Activated CD4-positive, alpha-beta T cell treated with anti-CD3 and anti-CD28 coated beads for 36 hours (primary cell): ENCODE measurements around the gene KNDC1. TPM values are rescaled to one million over a fixed set of nuclear protein-coding genes. Genes with fewer than 3 reads are reported as not detected.
"Not testable (repeated sequence)": the region's sequence is repeated elsewhere in the genome, so short reads cannot be mapped to it uniquely, and the experiment has no call there.

Experiments used
- ATAC-seq: fragments of 200-7000 bp; cut with Tn5 transposase; one replicate; pipeline ENCODE4 v1.10.0; 2021; ENCODE audit warnings: mild to moderate bottlenecking, moderate library complexity
- CTCF ChIA-PET: fragments of 350-600 bp; sonication (Branson Sonifier 250); formaldehyde crosslinking; loops from one replicate; lab custom pipeline; 2021; ENCODE audit warnings: antibody characterized with exemption; lab: Charles Lee
- POLR2A ChIA-PET: fragments of 350-600 bp; sonication (Branson Sonifier 250); formaldehyde crosslinking; loops from one replicate; lab custom pipeline; 2021; ENCODE audit warnings: antibody characterized with exemption, inconsistent platforms; lab: Charles Lee
- DNase-seq: peaks from one replicate; pipeline ENCODE4 v3.0.0-alpha.2; 2020
- H3K27ac Mint-ChIP-seq: one replicate; pipeline ENCODE4 v1.8.0; 2021; ENCODE audit warnings: mixed read lengths
- H3K27me3 Mint-ChIP-seq: one replicate; pipeline ENCODE4 v1.8.0; 2021; ENCODE audit warnings: mixed read lengths
- H3K36me3 Mint-ChIP-seq: one replicate; pipeline ENCODE4 v1.8.0; 2021; ENCODE audit warnings: low read depth, mixed read lengths
- H3K4me1 Mint-ChIP-seq: one replicate; pipeline ENCODE4 v1.8.0; 2021; ENCODE audit warnings: mixed read lengths
- H3K4me3 Mint-ChIP-seq: one replicate; pipeline ENCODE4 v1.8.0; 2021; ENCODE audit warnings: mild to moderate bottlenecking, moderate library complexity, mixed read lengths
- H3K9me3 Mint-ChIP-seq: one replicate; pipeline ENCODE4 v1.8.0; 2021; ENCODE audit warnings: low read depth, mixed read lengths
- intact Hi-C, 2 experiments: fragments of 100-400 bp; cut with DNase I in 1 of 2; cut with micrococcal nuclease in 1 of 2; formaldehyde crosslinking; loops; one replicate each; pipeline versions ENCODE4 v1.14.2 to v1.15.1; 2022 to 2024; cut with DNase I, micrococcal nuclease
- total RNA-seq, 2 experiments: library from RNA; stranded (reverse); gene quantifications; one replicate each; pipeline ENCODE4 v1.2.3, GENCODE V29; 2021

Gene KNDC1
- total RNA-seq, 2 experiments from 2014 or later, result not detected

GRCh38 chr10:133134411-133135115 lies 25.5 kb upstream of the KNDC1 start:
- ChIA-PET POLR2A (no interaction called here), CTCF (no interaction called here)
- Mint-ChIP-seq H3K4me3 (no peak overlapping the region), H3K27ac (no peak overlapping the region), H3K36me3 (no peaks in the 10 kb centered on the region), H3K27me3 (no peaks in the 10 kb centered on the region), H3K9me3 (no peaks in the 10 kb centered on the region), H3K4me1 (no peaks in the 10 kb centered on the region)
- ATAC-seq (peak; percentile 12), DNase-seq (no peak)
- intact Hi-C loops, result no loop called here

- H3K27ac Mint-ChIP-seq, result no peak overlapping the region
- no peaks in the 10 kb centered on the region for H3K9me3 Mint-ChIP-seq
- ATAC-seq (no peak), DNase-seq (no peak)
- no peaks in the 10 kb centered on the region for H3K27me3 Mint-ChIP-seq
- POLR2A ChIA-PET, result no interaction called here
- no peaks in the 10 kb centered on the region for H3K4me1 Mint-ChIP-seq
- no peaks in the 10 kb centered on the region for H3K36me3 Mint-ChIP-seq
- intact Hi-C loops, result no loop called here
- CTCF ChIA-PET, result no interaction called here
- H3K4me3 Mint-ChIP-seq, result no peak overlapping the region
Observed at GRCh38 chr10:133135116-133135465, 24.9 kb upstream of the KNDC1 start.

GRCh38 chr10:133137486-133138145 lies 22.4 kb upstream of the KNDC1 start:
- DNase-seq, H3K9me3 Mint-ChIP-seq, POLR2A ChIA-PET, ATAC-seq, H3K27ac Mint-ChIP-seq, H3K4me1 Mint-ChIP-seq, CTCF ChIA-PET, H3K27me3 Mint-ChIP-seq, intact Hi-C loops, H3K4me3 Mint-ChIP-seq, H3K36me3 Mint-ChIP-seq: not testable (repeated sequence)

- no peak for DNase-seq
- Mint-ChIP-seq H3K27ac (no peak overlapping the region), H3K27me3 (peaks cover 4% of the 10 kb centered on the region), H3K4me1 (peaks cover 7% of the 10 kb centered on the region), H3K4me3 (no peak overlapping the region), H3K9me3 (no peaks in the 10 kb centered on the region), H3K36me3 (no peaks in the 10 kb centered on the region)
- no peak for ATAC-seq
- ChIA-PET POLR2A (no interaction called here), CTCF (no interaction called here)
- intact Hi-C loops, result loop anchor here (5.0 kb wide), 2 partner anchors 88 to 197 kb away; partner anchors contain the start of gene CFAP46 (in 1 of the 2)
Observed at GRCh38 chr10:133139551-133140065, 20.4 kb upstream of the KNDC1 start.

GRCh38 chr10:133140417-133141143 lies 19.4 kb upstream of the KNDC1 start:
- intact Hi-C loops, result loop anchor here (5.0 kb wide), 2 partner anchors 87 to 198 kb away; partner anchors contain the start of gene CFAP46 (in 1 of the 2)
- Mint-ChIP-seq H3K4me1 (peaks cover 7% of the 10 kb centered on the region), H3K9me3 (no peaks in the 10 kb centered on the region), H3K27ac (no peak overlapping the region), H3K4me3 (no peak overlapping the region), H3K36me3 (no peaks in the 10 kb centered on the region), H3K27me3 (peaks cover 11% of the 10 kb centered on the region)
- no peak for ATAC-seq
- DNase-seq, result no peak
- ChIA-PET CTCF (no interaction called here), POLR2A (no interaction called here)

GRCh38 chr10:133141144-133141957 lies 18.7 kb upstream of the KNDC1 start:
- peaks cover 14% of the 10 kb centered on the region for H3K27me3 Mint-ChIP-seq
- ChIA-PET POLR2A (no interaction called here), CTCF (no interaction called here)
- ATAC-seq, result no peak
- H3K27ac Mint-ChIP-seq, result no peak overlapping the region
- intact Hi-C loops, result loop anchor here (5.0 kb wide), 2 partner anchors 86 to 199 kb away; partner anchors contain the start of gene CFAP46 (in 1 of the 2)
- H3K4me1 Mint-ChIP-seq, result peaks cover 7% of the 10 kb centered on the region
- H3K36me3 Mint-ChIP-seq, result no peaks in the 10 kb centered on the region
- H3K9me3 Mint-ChIP-seq, result no peaks in the 10 kb centered on the region
- no peak for DNase-seq
- H3K4me3 Mint-ChIP-seq, result no peak overlapping the region

- H3K27ac Mint-ChIP-seq, result no peak overlapping the region
- ATAC-seq (no peak), DNase-seq (no peak)
- ChIA-PET POLR2A (no interaction called here), CTCF (no interaction called here)
- H3K36me3 Mint-ChIP-seq, result no peaks in the 10 kb centered on the region
- H3K27me3 Mint-ChIP-seq, result peaks cover 19% of the 10 kb centered on the region
- H3K4me3 Mint-ChIP-seq, result no peak overlapping the region
- intact Hi-C loops, result loop anchor here (5.0 kb wide), 2 partner anchors 85 to 200 kb away; partner anchors contain the start of gene CFAP46 (in 1 of the 2)
- H3K9me3 Mint-ChIP-seq, result no peaks in the 10 kb centered on the region
- peaks cover 7% of the 10 kb centered on the region for H3K4me1 Mint-ChIP-seq
Observed at GRCh38 chr10:133141958-133142340, 18.1 kb upstream of the KNDC1 start.

- no peak overlapping the region for H3K4me3 Mint-ChIP-seq
- intact Hi-C loops, result loop anchor here (5.0 kb wide), 2 partner anchors 85 to 200 kb away; partner anchors contain the start of gene CFAP46 (in 1 of the 2)
- ChIA-PET POLR2A (interaction anchor here (0.6 kb wide), 1 partner anchor 42 kb away, joined by 10 read pairs; no protein-coding TSS in a partner anchor), CTCF (interaction anchor here (0.6 to 1.8 kb wide), 12 partner anchors 15 to 387 kb away, joined by 3 to 6 read pairs (median 4); no protein-coding TSS in a partner anchor)
- DNase-seq (no peak), ATAC-seq (no peak)
- peaks cover 7% of the 10 kb centered on the region for H3K4me1 Mint-ChIP-seq
- peaks cover 24% of the 10 kb centered on the region for H3K27me3 Mint-ChIP-seq
- H3K36me3 Mint-ChIP-seq, result no peaks in the 10 kb centered on the region
- no peak overlapping the region for H3K27ac Mint-ChIP-seq
- peaks cover 4% of the 10 kb centered on the region for H3K9me3 Mint-ChIP-seq
Observed at GRCh38 chr10:133142523-133143199, 17.4 kb upstream of the KNDC1 start.

GRCh38 chr10:133143200-133143533 lies 16.9 kb upstream of the KNDC1 start:
- Mint-ChIP-seq H3K4me1 (peaks cover 7% of the 10 kb centered on the region), H3K9me3 (peaks cover 7% of the 10 kb centered on the region)

GRCh38 chr10:133143546-133143945 lies 16.5 kb upstream of the KNDC1 start:
- intact Hi-C loops, result loop anchor here (5.0 kb wide), 2 partner anchors 84 to 201 kb away; partner anchors contain the start of gene CFAP46 (in 1 of the 2)
- DNase-seq (no peak), ATAC-seq (no peak)
- Mint-ChIP-seq H3K4me3 (no peak overlapping the region), H3K27me3 (peaks cover 31% of the 10 kb centered on the region), H3K4me1 (peaks cover 7% of the 10 kb centered on the region), H3K36me3 (no peaks in the 10 kb centered on the region), H3K9me3 (peaks cover 7% of the 10 kb centered on the region), H3K27ac (no peak overlapping the region)
- POLR2A ChIA-PET, result interaction anchor here (0.6 kb wide), 1 partner anchor 43 kb away, joined by 10 read pairs; no protein-coding TSS in a partner anchor
- CTCF ChIA-PET, result interaction anchor here (0.6 to 1.8 kb wide), 16 partner anchors 9 to 386 kb away, joined by 3 to 6 read pairs (median 3); no protein-coding TSS in a partner anchor

More at GRCh38 chr10:133143200-133143533, 16.9 kb upstream of the KNDC1 start:
- Mint-ChIP-seq H3K27me3 (peaks cover 28% of the 10 kb centered on the region), H3K27ac (no peak overlapping the region), H3K4me3 (no peak overlapping the region), H3K36me3 (no peaks in the 10 kb centered on the region)
- CTCF ChIA-PET, result interaction anchor here (0.6 to 1.8 kb wide), 16 partner anchors 9 to 387 kb away, joined by 3 to 6 read pairs (median 3); no protein-coding TSS in a partner anchor
- DNase-seq (no peak), ATAC-seq (no peak)
- intact Hi-C loops, result loop anchor here (5.0 kb wide), 2 partner anchors 84 to 201 kb away; partner anchors contain the start of gene CFAP46 (in 1 of the 2)
- POLR2A ChIA-PET, result interaction anchor here (0.6 kb wide), 1 partner anchor 43 kb away, joined by 10 read pairs; no protein-coding TSS in a partner anchor
